SU-DHL-6 (cell line): ENCODE data around the gene TIPRL.

Experiments
- H2AFZ ChIP-seq: fragments of 200-600 bp; sonication (generic); 2 replicates; pipeline ENCODE4 v1.6.1; 2014; ENCODE audit warnings: low read depth, mild to moderate bottlenecking, moderate library complexity, mixed read lengths, antibody characterized with exemption, low read length; ENCODE audit not compliant: severe bottlenecking
- H3F3A ChIP-seq: fragments of 200-600 bp; shearing (Covaris generic); 2 replicates; pipeline ENCODE4 v1.6.0; 2016; ENCODE audit warnings: antibody characterized with exemption, mild to moderate bottlenecking; ENCODE audit not compliant: insufficient read depth
- H3K27ac ChIP-seq: fragments of 200-600 bp; sonication (generic); 2 replicates; pipeline ENCODE4 v1.5.1; 2016; ENCODE audit warnings: low read depth, mild to moderate bottlenecking, low read length, moderate library complexity, mixed read lengths
- H3K27me3 ChIP-seq: fragments of 200-600 bp; sonication (generic), shearing (Covaris generic); 2 replicates; pipeline ENCODE4 v1.6.0; 2014; ENCODE audit warnings: mild to moderate bottlenecking, low read length
- H3K36me3 ChIP-seq: fragments of 200-600 bp; sonication (generic); 2 replicates; pipeline ENCODE4 v1.6.1; 2014; ENCODE audit warnings: mild to moderate bottlenecking, low read length, mixed read lengths
- H3K4me2 ChIP-seq: fragments of 300-600, 200-600 bp; shearing (Covaris generic), sonication (generic); 2 replicates; pipeline ENCODE4 v1.6.0; 2014; ENCODE audit warnings: low read length, low read depth, mild to moderate bottlenecking; ENCODE audit not compliant: poor library complexity, severe bottlenecking
- H3K4me3 ChIP-seq: fragments of 200-600 bp; sonication (generic); 2 replicates; pipeline ENCODE4 v1.5.1; 2014; ENCODE audit warnings: antibody characterized with exemption, low read length, mild to moderate bottlenecking, mixed read lengths; ENCODE audit not compliant: insufficient read depth, poor library complexity, severe bottlenecking
- H3K79me2 ChIP-seq: fragments of 200-600 bp; sonication (generic); 2 replicates; pipeline ENCODE4 v1.6.1; 2014; ENCODE audit warnings: mild to moderate bottlenecking, low read length, moderate library complexity; ENCODE audit not compliant: insufficient read depth
- H3K9ac ChIP-seq: fragments of 200-600 bp; sonication (generic); 2 replicates; pipeline ENCODE4 v1.7.0; 2014; ENCODE audit warnings: mild to moderate bottlenecking, low read length
- H3K9me2 ChIP-seq: fragments of 200-600 bp; sonication (generic); replicated peaks from 2 replicates; pipeline ENCODE4 v1.6.1; 2014; ENCODE audit warnings: low read length; ENCODE audit not compliant: insufficient read depth
- H3K9me3 ChIP-seq: fragments of 200-600 bp; sonication (generic); 2 replicates; pipeline ENCODE4 v1.6.1; 2014; ENCODE audit warnings: low read length, mixed read lengths; ENCODE audit not compliant: insufficient read depth
- H4K20me1 ChIP-seq: fragments of 200-600 bp; sonication (generic); 2 replicates; pipeline ENCODE4 v1.6.1; 2014; ENCODE audit warnings: low read depth, mild to moderate bottlenecking, antibody characterized with exemption, low read length, moderate library complexity, mixed read lengths
- EZH2phosphoT487 ChIP-seq: fragments of 200-600 bp; sonication (generic), shearing (Covaris generic); conservative IDR thresholded peaks from 2 replicates; pipeline ENCODE4 v1.6.1; 2018; ENCODE audit warnings: mild to moderate bottlenecking, antibody characterized with exemption, low read length, moderate library complexity, mixed read lengths
- TF ChIP-seq, protein P1 (sequence below): fragments of 200-600 bp; sonication (generic); IDR thresholded peaks from one replicate; pipeline ENCODE4 v1.5.1; 2017; ENCODE audit warnings: antibody characterized with exemption, mild to moderate bottlenecking, low read length, moderate library complexity; ENCODE audit not compliant: insufficient read depth, poor library complexity, severe bottlenecking

Gene TIPRL

GRCh38 chr1:168234846-168235547 is 56.2 kb downstream of the TIPRL start:
- peaks cover 16% of the 10 kb centered on the region; the same call in 1 of the 2 replicates for H3K36me3 ChIP-seq
- H3K27ac ChIP-seq = no peak overlapping the region
- H3K4me2 ChIP-seq = no peak overlapping the region
- H3K27me3 ChIP-seq = no peaks in the 10 kb centered on the region
- H3K9me3 ChIP-seq = no peaks in the 10 kb centered on the region
- no peak for TF ChIP-seq EZH2phosphoT487
- TF ChIP-seq, protein P1, sequence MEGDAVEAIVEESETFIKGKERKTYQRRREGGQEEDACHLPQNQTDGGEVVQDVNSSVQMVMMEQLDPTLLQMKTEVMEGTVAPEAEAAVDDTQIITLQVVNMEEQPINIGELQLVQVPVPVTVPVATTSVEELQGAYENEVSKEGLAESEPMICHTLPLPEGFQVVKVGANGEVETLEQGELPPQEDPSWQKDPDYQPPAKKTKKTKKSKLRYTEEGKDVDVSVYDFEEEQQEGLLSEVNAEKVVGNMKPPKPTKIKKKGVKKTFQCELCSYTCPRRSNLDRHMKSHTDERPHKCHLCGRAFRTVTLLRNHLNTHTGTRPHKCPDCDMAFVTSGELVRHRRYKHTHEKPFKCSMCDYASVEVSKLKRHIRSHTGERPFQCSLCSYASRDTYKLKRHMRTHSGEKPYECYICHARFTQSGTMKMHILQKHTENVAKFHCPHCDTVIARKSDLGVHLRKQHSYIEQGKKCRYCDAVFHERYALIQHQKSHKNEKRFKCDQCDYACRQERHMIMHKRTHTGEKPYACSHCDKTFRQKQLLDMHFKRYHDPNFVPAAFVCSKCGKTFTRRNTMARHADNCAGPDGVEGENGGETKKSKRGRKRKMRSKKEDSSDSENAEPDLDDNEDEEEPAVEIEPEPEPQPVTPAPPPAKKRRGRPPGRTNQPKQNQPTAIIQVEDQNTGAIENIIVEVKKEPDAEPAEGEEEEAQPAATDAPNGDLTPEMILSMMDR = peak; percentile 53
- peaks cover 13% of the 10 kb centered on the region for H3K79me2 ChIP-seq
- no peaks in the 10 kb centered on the region for H4K20me1 ChIP-seq
- no peak overlapping the region for H2AFZ ChIP-seq
- H3K9ac ChIP-seq = no peak overlapping the region
- no peaks in the 10 kb centered on the region for H3K9me2 ChIP-seq
- H3F3A ChIP-seq = no peaks in the 10 kb centered on the region
- H3K4me3 ChIP-seq = no peak overlapping the region

- TF ChIP-seq, protein P1 = peak; percentile 3
- no peak for TF ChIP-seq EZH2phosphoT487
- Histone ChIP-seq H3K9ac (no peak overlapping the region), H2AFZ (no peak overlapping the region), H3K4me3 (no peak overlapping the region), H3K36me3 (peaks cover 16% of the 10 kb centered on the region; the same call in 1 of the 2 replicates), H3K4me2 (no peak overlapping the region), H3F3A (no peaks in the 10 kb centered on the region), H3K9me3 (no peaks in the 10 kb centered on the region), H4K20me1 (no peaks in the 10 kb centered on the region), H3K79me2 (peaks cover 9% of the 10 kb centered on the region; the same call in 1 of the 2 replicates), H3K27me3 (no peaks in the 10 kb centered on the region), H3K27ac (no peak overlapping the region), H3K9me2 (no peaks in the 10 kb centered on the region)
These were observed 56.8 kb downstream of the TIPRL start for GRCh38 chr1:168235548-168235885.

DNA sequence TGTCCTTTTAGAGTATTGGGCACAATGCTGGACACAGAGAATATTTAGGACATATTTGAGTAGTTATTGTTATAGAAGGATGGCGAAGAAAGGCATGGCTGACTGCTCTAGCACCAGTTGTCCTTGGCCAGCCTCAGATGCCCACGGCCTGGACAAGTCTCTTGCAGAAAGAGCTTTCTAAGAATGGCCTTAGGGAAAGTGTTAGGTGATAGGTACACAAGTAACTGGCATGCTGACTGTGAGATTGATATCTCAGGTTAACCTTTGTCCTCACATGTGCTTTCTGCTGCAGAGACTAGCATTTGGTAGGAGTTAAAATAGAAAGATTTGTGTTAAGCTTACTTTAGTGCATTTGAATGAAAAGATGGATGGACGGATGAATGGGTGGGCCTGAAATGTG is 57.2 kb downstream of the TIPRL start:
- Histone ChIP-seq H3K9ac (no peak overlapping the region), H3K79me2 (peaks cover 5% of the 10 kb centered on the region; the same call in 1 of the 2 replicates), H3K36me3 (peaks cover 16% of the 10 kb centered on the region; the same call in 1 of the 2 replicates), H3K4me2 (no peak overlapping the region), H3K27ac (no peak overlapping the region), H3K27me3 (no peaks in the 10 kb centered on the region), H3K9me3 (no peaks in the 10 kb centered on the region), H2AFZ (no peak overlapping the region), H3F3A (no peaks in the 10 kb centered on the region), H4K20me1 (no peaks in the 10 kb centered on the region), H3K4me3 (no peak overlapping the region), H3K9me2 (no peaks in the 10 kb centered on the region)
- TF ChIP-seq, protein P1 = no peak
- no peak for TF ChIP-seq EZH2phosphoT487
